Fibroblast of gingiva (primary cell): ENCODE measurements around the gene GNAT3.

ENCODE experiments used
- DNase-seq: peaks from one replicate; pipeline ENCODE4 v3.0.0-alpha.2; 2011; ENCODE audit warnings: low read depth

GNAT3 gene

DNA sequence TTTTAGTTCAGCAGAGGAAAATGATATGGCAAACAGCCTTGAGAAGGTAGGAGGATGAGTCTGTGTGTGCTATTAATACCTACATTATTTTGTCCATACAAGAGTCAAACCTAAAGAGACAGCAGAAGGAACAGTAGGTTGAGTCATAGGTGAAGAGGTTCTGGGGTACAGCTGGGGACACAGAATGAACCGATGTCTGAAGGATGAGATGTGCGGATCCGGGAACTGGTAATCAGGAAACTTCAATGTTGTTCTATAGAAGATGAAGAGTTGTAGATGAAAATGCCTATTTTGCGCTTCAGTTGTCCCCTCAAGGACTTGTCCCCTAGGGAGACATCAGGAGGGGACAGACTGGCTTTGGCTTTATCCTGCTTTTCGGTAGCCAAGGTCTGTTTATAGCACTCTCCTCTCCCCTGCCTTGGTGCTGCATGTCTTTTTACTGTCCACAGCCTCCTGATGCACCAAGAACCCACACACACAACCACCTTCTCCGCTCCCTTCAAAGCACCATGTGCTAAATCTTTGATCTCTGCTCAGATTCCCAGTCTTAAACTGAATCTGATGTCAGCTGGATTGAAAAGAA lies 94.6 kb downstream of the GNAT3 start:
- DNase-seq = no peak

DNA sequence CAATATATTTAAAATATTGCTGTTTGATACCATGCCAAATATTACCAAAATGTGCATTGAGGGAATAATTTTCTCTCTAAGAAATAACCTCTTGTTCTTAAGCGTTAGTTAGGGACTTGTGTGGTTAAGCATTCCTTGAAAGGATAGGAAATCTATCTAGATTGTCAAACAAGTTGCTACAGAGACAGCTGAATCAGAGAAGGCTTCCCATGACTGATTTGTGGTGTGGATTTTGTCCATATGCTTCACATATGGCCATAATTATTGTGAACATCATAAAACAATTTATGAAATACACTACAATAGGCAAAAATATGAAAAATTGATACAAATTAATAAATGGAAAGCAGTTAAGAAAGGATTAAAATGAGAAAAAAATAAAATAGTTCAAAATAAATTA lies 96.3 kb downstream of the GNAT3 start:
- DNase-seq = peak; percentile 29

DNA sequence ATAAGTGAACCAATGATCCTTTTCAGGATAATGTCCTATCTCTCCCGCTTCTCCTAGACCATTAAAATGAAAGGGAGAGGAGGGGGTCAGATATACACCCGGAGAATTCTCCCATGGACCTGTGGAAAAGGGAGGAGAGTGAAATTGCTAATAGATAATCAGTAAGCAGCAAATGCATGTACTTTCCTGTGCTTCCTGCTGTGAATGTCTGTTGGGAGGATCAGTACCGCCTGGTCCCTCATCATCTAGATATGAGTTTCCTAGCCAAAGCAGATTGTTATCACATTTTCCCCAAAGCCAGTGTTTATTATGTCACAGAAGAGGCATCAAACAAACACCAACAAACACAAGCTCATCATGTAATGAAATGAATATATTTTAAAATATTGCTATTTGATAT lies 96.8 kb downstream of the GNAT3 start:
- DNase-seq = no peak

DNA sequence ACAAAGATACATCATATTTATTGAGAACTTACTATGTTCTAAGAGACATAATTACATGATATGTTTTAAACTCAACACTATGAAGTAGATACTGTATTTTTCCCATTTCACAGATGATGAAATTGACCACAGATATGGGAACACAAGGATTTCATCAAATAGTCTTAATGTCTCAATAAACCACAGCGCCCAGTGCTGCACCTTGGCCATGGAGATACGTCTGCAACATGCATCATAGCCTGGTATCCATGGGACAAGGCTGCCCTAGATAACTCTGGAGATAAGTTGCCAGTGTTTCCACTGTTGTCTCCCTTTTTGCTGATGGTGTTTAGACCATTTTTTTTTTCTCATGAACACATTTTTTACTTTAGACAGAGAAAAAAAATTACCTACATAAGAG lies 97.5 kb downstream of the GNAT3 start:
- no peak for DNase-seq

DNA sequence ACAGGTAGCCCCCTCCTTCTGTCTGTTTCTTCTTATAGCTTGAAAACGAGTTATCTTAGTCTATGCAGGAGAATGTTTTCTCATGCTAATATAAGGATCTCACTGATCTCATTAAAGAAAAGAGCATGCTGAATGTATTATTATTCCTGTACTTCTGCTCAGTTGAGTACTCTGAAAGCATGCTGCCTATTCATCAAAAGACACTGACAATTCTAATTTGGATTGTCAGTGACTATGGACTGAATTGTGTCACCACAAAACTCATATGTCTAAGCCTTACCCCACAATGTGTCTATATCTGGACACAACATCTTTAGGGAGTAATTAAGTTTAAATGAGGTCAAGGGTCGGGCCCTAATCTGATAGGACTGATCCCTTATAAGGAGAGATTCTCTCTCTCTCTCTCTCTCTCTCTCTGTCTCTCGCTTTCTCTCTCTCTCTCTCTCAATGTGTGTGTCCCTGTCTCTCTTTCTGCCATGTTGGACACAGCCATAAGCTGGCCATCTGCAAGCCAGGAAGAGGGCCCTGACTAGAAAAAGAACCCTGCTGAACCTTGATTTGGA lies 98.4 kb downstream of the GNAT3 start:
- DNase-seq = no peak

DNA sequence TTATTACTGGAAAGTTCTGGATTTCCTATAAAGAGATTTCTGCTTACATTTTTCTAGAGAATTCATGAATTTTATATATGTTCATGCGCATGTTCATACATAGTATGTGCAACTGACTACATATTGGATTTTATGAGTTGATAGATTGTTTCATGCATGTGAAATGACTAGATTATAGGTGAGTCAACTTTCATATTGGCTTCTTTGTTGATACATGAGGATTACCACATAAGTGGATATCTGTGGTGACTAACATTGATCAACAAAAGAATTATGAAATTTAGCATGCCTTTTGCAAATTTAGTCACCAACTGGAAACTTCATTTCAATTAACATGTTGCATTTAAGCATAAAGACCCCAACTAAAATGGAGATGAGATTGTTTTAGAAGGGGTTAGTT lies 99.0 kb downstream of the GNAT3 start:
- DNase-seq = peak; percentile 48

DNA sequence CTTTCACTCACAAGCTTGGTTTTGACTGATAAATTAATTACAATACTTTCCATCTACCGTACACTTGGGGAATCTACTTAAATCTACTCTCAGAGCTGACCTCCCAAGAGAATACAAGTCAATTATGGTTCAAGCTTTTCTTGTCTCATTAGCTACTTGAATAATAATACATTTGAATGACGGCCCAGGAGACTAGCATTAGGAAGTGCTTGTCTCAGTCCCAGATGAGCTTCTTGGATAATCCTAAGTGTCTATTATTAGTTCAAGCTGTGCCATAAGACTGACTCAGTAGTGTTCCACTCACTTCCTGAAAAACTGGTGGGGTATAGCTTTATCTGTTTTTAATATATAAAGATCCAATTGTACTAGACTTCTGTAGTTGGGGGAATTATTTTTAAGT lies 100.2 kb downstream of the GNAT3 start:
- peak; percentile 33 for DNase-seq

DNA sequence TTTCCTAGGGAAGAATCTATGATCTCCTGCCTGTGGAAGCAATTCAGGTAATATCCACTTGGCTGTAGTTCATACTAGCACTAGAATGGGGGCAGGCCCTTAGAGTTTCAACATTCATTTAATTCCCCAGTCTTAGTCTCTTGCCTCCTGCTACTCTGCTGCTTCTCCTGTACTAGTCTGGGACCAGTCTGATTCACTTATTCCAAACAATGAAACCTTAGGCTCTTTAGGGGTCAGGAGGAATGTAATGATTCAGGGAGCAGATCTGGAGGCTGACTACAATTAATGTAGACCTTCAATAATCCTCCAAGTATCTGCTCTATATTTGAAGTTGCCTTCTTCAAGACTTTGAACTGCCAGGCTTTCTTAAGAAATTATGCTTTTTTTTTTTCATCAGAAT lies 101.8 kb downstream of the GNAT3 start:
- DNase-seq = peak; percentile 27
